GM18951 (cell line): ENCODE results near the gene LSM3.

Source experiments
- POLR2A ChIP-seq: IDR thresholded peaks from 4 replicates; pipeline ENCODE4 v1.6.1; 2011; ENCODE audit warnings: mild to moderate bottlenecking; ENCODE audit not compliant: insufficient read length, insufficient read depth; ENCODE audit errors: extremely low read depth
- in situ Hi-C: fragments of 300-500 bp; cut with MboI; formaldehyde crosslinking; loops from one replicate; pipeline ENCODE4 v1.12.0; 2022; ENCODE audit warnings: low sequenced_read_pairs, mixed read lengths, inconsistent platforms; ENCODE audit not compliant: unreplicated experiment

LSM3 gene

DNA sequence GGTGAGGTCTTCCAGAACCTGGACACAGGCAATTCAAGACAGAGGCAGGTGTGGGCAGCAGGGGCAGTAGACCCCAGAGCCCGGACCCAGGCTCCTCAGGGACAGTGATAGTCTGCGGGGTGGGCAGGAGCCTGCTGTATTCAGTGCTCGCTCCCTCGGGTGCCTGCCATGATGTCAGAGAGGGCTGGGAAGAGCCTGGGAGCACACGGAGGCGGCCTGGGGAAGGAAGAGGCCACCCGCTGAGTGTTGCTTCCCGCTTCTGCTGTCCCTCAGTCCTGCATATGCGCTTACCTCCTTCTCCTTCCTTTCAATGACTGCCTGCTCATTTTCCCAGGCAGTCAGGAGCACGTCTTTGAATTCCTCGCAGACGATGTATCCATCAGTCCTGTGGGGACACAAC, 31.0 kb upstream of the LSM3 start:
- TF ChIP-seq POLR2A = no peak
- in situ Hi-C loops = no loop called here

DNA sequence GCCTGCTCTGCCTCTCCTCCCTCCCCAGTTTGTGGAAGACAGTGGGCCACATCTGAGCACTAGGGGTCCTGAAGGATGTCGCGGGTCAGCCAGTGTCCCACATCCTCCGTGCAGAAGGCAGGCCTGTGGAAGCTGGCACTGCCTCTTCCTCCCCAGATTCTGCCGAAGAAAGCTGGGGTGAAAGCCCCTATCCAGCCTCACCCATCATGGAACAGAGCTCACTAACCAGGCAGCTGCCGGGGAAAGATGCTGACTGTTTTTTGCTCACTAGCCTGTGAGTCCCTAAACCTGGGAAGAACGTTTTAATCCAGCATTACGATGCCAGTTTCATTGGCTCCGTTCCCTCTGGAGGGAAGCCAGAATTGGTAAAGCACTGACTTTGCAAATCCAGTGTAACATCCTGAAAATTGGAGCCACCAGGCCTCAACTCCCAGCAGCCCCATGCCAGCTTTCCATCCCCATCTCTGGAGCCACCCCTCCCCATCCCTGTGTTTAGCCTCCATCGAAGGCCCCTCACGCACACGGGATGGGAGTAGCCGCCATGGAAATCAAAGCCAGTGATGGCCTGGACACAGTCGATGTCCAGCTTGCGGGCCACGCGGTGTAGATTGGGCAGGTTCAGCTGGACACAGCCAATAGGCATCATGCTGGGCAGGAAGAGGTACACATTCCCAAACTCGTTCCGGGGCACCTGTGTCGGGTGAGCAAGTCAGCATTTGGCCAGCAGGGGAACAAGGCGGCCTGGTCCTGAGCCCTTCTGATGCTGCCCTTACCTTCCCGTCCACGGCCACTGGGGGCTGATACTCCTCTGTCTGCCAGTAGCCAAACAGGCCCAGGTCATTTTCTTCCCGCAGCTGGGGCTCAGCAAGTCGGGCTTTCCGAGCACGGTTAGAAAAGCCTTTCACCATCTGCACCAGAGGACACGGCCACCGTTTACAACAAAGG, 30.3 kb upstream of the LSM3 start:
- in situ Hi-C loops = no loop called here
- TF ChIP-seq POLR2A = no peak

DNA sequence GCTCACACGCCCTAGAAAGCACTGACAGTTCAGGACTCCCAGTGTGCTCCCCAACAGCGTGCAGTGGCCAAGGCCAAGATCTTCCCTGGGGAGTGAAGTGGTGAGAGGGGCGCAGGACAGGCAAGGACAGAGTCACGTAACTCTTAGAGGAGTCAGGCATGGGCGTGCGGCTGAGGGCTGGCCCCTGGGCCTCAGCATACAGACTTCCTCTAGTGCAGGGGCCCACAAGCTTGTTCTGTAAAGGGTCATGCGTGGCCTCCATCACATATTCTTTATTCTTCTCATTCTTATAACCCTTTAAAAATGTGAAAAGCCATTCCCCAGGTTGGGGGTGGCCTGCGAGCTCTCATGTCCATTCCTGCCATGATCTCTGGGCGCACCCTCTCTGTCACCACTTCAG, 28.5 kb upstream of the LSM3 start:
- TF ChIP-seq POLR2A = no peak
- in situ Hi-C loops = no loop called here

DNA sequence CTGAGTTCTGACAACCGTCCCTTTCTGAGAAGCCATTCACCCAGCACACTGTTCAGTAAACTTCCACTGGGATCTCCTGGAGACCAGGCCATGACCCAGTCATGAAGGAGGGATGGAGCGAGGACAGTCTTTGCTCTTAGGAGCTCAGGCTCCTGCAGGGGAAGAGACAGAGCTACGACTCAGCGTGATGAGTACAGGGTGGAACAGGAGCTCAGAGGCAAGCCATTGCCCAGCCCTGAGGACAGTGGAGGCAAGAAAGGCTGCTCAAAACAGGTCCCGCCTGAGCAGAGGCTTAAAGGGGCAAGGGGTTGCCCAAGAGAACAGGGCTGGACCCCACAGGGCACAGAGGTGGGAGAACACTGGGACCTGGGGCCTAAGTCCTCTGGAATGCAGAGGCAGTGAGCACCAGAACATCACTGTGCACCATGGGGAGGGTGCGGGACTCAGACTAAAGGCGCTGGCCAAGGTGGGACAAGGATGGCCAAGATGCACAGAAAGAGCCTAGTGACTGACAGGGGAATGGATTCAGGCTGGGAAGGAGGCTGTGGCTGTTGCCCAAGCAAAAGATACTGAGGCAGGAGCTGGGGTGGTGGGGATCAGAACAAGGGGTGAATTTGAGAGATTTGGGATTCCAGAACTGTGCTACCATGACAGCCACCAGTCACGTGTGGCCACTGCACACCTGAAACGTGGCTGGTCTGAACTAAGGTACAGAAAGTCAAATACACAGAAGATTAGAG, 28.0 kb upstream of the LSM3 start:
- in situ Hi-C loops = no loop called here
- TF ChIP-seq POLR2A = no peak

DNA sequence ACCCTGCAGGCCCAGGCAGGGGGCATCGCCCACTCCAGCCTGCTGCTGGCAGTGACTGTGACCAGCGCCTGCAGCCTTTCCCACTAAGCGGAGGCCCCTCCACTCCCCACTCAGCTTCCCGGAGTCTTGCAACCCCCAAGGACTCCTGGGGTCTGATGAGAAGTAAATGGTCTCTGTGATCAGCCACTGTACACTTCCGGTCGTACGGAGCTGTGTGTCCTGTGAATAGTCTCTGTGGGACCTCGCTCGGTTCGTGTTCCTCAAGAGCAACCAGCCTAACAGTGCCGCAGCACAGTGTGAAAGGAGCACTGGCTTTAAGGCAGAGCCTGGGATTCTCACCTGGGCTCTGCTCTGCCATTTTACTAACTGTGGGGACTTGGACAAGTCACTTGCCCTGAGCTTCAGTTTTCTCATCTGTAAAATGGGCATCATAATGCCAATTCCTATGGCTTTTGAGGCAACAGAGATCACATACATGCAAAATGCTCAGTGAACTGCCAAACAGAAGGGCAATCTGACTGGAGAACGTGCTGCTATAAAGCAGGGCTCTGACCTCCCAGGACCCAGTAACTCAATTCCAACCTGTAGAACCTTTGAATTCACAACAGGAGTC, 27.0 kb upstream of the LSM3 start:
- in situ Hi-C loops = no loop called here

DNA sequence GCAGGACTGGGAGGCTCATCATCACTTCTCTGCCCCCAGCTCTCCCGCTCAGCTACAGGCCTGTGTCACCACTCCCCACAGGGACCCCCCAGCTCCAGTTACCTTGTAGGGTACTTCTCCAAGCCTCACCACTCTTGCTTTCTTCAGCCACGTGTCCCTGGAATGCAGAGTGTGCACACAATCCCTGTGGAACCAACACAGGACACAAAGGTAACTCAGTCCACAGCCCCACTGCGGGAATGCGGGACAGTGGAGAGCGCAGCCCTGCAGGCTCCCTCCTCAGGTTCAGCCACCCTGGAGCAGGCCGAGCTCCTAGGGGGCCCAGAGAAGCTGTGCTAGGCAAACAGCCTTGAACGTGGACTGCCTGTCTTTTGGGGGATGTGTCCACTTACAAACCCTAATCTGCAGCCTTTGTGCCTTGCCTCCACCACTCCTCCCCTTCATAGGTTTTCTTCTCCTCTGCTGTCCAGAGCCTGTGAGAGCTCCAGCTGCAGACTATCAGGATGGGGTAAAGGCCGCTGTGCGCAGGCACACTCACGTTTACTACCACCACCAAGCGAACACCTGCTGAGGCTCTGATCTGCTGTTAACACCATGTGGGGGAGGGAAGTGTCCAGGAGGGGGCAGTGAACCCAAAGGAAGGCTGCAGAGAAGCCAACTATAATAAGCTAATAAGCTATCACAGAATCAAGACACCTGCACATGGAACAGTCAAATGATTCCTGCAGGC, 26.2 kb upstream of the LSM3 start:
- in situ Hi-C loops = no loop called here
- no peak for TF ChIP-seq POLR2A

More for the DNA sequence above, 27.0 kb upstream of the LSM3 start:
- TF ChIP-seq POLR2A = no peak

DNA sequence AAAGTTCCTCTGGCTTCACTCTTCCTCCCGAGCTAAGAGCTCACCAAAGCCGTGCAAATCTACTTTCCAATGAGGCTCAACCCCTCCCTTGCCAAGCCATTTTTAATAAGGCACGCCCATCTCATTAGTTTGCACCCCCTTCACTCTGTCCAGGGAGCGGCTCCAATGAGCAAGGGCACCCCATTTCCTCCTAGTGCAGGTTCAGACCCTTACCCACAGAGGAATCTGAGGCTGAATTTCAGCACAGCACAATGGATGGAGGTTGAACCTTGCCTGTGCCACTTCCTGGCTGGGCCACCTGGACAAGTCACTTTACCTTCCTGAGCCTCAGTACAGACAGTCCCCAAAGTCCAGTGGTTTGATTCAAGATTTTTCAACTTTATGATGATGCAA, 25.7 kb upstream of the LSM3 start:
- no peak for TF ChIP-seq POLR2A
- in situ Hi-C loops = no loop called here

DNA sequence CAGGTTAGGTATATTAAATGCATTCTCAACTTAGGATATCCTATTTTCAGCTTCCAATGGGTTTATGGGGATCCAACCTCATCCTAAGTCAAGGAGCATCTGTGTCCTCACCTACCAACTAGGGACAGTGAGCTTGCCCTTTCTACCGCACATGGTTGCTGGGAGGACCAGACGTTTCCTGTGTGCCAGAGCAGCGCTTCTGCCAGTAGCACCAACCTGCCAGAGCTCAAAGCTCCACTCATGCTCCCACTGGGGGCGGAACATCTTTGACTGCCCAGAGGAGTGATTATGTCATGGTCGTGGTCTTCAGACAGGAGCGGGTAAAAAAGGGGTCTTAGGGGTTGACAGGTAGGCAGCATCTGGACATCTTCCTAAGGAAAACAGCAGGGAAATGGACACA, 25.0 kb upstream of the LSM3 start:
- in situ Hi-C loops = no loop called here
- no peak for TF ChIP-seq POLR2A

DNA sequence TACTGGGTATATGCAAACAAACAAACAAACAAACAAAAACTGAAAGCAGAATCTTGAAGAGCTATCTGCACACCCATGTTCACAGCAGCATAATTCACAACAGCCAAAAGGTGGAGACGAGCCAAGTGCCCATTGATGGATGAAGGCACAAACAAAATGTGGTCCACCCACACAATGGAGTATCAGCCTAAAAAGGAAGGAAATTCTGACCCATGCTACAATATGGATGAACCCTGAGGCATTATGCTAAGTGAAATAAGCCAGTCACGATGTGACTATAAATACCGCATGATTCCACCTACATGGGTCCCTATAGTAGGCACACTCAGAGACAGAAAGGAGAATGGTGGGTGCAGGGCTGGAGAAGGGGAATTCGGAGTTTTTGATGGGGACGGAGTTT, 24.3 kb upstream of the LSM3 start:
- TF ChIP-seq POLR2A = no peak
- in situ Hi-C loops = no loop called here

DNA sequence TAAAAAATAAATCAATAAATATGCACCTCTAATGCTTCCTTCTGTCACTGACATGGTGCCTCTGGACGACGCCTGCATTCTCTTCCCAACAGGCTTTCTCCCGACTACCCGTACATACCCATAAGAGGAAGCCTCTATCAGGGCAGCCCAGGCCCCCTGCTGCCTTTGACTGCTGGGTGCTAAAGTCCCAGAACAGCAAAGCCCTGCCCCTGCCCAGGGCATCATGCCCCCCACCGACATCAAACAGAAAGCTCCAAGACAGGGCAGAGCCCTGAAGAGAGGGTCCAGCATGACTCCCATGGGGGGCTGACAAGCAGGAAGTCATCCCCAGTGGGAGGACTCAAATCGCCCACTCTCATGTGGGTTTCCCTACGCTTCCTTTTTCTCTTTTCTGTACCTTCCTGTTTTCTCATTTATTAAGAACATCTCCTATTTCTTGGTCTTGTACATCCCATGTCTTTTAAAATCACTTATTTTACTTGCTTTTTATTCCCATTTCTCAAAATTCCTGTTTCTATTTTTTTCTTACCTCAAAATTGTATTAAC, 23.6 kb upstream of the LSM3 start:
- TF ChIP-seq POLR2A = no peak
- in situ Hi-C loops = no loop called here

DNA sequence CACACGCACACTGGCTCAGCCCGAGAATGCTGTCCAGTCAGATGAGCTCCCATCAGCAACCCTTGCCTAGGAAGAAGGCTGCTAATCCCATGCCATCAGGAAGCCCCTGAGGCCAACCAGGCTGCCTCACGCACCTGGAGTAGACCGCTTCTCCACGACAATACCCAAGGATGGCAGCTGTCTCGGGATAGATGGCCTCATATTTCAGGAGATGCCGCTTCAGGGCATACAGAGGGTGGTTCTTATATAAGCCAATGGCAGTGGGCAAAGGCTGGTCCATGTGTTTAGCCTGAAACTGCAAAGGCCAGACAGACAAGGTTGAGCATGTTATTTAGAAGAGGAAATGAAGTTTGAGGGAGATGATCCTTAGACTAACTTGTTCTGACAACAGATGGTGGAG, 22.4 kb upstream of the LSM3 start:
- TF ChIP-seq POLR2A = no peak
- in situ Hi-C loops = no loop called here

DNA sequence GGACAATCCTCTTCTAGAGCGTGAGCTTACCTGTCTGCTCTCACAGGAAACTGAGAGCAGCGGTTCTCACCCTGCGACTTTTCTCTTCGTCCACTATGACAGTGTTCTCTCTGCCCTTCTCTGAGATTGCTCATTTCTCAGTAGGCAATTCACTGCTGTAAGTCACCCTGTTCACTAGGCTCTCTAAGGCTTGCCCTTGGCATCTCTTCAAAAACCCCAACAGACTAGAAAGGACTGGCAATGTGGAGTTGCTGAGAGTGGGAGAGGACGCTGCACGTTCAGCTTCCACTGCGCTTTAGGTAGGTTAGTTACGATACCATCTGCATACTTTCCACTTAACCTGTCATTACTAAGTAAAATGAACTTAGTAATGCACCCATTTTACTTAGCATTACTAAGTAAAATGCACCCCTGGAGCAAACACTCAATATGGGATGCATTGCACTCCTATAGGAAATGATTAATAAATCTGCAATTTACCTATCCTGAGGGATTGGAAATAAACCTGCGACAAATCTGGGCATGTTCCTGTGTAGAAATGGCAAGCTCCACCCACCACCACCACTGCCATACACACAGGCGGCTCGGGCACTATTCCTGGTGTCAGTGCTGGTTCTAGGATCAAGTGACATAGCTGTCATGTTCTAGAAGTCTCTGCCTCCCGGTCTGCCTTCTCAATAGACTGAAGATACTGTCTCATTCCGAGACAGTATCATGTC, 21.6 kb upstream of the LSM3 start:
- TF ChIP-seq POLR2A = no peak
- in situ Hi-C loops = no loop called here

DNA sequence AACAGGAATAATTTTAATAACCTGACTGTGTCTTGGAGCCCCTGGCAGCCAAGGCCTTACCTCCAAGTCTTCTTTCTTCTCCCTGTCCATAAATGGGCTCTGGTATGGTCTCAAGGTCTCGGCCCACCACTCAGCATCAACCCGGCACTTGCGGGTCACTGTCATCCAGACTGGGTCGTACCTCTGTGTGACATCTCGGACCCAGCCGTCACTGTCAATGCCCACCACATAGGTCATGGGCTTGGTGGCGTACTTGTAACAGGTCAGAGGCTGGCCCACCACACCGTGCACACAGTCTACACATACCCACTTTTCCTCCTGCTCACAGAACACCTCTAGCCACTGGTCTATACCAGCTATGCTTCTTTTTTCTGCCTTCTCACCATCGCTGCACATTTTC, 20.7 kb upstream of the LSM3 start:
- in situ Hi-C loops = no loop called here
- TF ChIP-seq POLR2A = no peak

DNA sequence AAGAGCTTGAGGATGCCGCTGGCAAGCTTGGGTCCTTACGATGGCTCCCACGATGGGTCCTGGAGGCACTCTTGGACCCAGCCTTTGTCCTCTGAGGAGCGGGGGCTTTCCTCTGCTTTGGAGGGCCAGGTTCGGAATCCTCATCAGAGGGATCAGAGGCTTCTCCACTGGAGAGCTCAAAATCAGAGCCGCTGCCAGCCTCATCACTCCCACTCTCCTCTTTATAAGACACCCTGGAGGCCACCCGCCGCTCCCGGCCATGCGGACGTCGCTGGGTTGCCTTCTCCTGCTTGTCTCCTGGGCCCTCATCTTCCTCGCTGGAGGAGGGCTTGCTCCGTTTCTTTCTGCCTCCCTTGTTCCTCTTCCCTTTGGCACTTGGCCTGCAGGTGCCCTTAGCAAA, 20.2 kb upstream of the LSM3 start:
- in situ Hi-C loops = no loop called here
- TF ChIP-seq POLR2A = no peak
